ENCODE data around the gene C1orf174.

The C1orf174 gene

GRCh38 chr1:3908886-3909517, 8.9 kb upstream of the C1orf174 start:
- DNase-seq: no peak

DNA sequence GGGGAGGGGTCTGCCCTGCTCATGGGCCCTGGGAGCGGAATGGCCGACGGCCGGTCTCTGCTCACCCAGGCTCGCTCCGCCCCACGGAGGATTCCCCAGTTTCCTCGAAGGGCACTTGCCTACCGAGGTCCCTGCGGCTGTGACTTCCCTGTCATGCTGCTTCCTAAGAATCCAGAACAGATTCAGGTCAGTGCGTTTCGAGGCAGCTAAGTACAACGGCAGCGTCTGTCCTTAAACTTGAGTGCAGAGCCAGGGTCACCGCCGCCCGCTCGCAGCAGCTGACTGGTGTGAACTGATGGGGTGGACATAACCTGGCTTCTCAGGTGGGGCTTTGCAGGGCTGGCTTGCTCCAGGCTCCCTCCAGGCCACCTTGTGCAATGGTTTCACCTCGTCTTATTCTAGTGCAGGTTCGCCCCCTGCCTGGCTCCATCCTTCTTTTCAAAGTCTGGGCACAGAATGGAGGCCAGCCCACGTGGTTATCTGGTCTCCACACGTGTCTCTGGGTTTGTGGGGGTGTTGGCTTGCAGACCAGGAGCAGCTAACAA, 7.6 kb upstream of the C1orf174 start:
- no peak for DNase-seq

GRCh38 chr1:3907031-3907534, 7.0 kb upstream of the C1orf174 start:
- no peak for DNase-seq

DNA sequence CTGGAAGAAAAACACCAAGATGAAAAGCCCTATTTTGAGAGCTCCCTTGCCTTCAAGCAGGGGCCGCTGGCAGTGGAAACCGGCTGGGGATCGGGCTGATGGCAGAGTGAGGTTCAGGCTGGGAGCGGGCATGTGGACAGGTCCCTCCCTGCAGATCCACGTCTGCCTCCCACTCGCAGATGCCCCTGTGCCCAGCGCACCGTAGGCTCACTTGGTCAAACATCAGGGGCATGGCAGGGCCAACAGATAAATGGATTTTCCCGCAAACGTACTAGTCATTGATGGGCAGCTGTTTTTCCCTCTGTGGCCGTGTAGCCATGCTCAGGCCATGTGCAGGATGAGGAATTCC, 6.6 kb upstream of the C1orf174 start:
- no peak for DNase-seq

GRCh38 chr1:3905953-3906671, 6.0 kb upstream of the C1orf174 start:
- no peak for DNase-seq

DNA sequence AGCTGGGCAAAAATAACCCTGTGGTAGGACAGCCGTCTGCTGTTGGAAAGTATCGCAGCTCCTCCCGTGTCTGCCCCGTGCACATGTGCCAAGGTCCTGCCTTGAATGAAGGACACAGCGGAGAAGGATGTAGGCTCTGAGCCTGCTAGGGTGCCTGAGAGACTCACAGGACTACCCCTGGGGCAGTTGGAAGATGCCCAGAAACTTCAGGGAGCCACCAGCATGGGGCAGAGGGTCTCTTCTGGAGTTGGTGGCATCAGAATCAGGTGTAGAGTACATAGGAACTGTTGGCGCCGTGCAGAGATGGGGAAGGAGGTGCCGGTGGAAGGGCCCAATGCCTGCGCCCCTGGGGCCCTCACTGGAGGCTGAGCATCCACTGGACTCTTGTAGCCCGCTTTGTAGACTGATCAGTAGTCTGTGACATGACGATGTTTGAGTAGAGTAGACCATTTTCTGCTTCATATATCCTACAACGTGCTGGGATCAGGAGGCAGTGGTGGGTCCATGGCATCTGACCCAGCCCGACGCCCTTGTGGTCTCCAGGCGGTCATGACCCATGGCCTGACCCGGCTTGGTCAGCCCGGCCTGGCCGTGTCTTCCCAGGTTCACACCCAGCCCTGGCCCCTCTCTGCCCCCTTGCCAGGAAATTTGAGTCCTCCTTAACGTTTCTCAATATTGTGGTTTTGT, 5.3 kb upstream of the C1orf174 start:
- no peak for DNase-seq

- no peak for DNase-seq
Observed at GRCh38 chr1:3904843-3905185, 4.7 kb upstream of the C1orf174 start.

GRCh38 chr1:3904006-3904842, 4.2 kb upstream of the C1orf174 start:
- DNase-seq: no peak

DNA sequence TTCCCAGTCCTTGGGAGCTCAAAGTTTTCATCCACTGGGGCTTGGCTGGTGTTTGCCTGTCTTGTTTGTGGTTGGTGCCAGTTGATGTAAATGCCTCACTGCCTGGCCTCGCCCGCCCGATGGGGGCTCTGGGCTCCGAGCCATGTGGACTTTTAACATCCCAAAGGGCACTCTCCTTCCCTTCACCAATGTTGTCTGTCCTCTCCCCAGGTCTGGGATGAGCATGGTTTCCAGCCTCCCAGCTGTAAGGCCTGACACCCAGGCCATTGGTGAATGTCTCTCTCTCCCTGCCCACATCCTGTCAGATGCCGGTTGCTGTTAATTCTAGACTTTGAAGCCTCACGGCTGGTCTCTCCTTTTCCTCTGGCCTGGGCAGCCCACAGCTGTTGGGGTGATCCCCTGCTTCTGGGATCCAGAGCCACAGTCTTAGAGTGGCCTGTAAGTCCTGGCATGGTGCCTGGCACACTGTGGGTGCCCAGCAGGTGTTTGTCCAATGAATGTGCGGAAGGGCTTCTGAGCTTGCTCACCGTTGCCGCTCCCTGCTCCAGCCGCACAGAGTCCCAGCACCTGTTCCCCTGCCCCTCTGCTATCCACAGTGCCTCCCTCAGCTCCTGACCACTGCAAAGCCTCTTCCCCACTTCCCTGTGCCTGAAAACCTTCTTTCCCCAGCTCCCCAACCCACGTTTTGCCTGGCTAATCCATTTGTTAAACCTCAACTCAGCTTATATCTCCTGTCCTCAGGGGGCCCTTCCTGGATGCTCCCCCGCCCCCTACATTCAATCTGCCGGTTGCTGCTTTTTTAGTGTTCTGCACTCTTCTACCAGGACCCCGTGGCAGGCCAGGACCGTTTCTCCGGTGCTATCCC, 3.3 kb upstream of the C1orf174 start:
- no peak for DNase-seq

DNA sequence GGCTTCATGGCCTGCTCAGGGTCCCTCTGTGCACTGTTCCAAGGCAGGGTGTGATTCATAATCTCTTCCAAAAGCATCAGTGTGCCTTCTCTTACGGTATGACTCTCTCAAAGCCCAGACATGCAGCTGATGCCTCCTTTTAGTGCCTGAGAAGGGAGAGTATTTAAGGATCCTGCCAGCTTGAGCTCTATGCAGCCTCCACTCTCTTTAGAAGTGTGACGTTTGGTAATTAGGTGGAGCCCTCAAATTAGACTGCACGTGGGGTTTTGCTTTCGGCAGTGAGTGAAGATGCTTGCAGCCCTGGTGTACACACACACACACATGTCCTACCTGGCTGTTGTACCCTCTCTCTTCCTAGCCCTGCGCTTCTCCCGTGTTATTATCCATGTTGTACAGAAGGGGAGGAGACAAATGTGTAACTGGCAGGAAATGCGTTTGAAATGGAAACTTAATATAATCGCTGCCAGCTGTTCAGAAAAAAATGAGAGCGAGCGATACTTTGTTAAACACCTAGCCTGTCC, 2.6 kb upstream of the C1orf174 start:
- DNase-seq: no peak

- DNase-seq: peak; percentile 24
Observed at GRCh38 chr1:3902111-3902511, 2.0 kb upstream of the C1orf174 start.

DNA sequence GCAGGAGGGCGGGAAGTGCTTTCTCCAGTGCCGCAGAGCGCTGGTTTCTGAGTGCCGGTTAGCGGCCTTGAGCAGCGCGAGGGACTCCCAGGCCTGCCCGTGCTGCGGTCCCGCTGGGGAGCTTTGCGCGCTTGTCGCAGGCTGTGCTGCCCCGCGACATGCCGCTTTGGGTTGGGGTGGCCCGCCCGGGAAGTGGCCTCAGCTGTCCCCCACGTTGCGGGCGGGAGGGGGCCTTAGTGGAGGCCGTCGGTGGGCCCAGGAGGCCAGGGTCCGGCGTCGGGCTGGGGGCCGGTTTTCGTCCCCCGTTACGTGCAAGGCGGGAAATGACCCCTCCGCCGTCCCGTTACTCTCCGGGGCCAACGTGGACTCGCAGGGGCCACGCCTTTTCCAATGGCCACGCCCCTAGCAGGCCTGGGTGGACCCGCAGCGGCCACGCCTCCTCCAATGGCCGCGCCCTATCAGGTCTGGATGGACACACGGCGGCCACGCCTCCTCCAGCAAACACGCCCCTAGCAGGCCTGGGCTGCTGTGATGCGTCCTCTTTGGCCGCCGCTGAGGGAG, 977 bp upstream of the C1orf174 start:
- DNase-seq: peak; percentile 56

- DNase-seq: no peak
Observed at GRCh38 chr1:3899754-3900149, 320 bp downstream of the C1orf174 start.

- no peak for DNase-seq
Observed at GRCh38 chr1:3898994-3899753, 898 bp downstream of the C1orf174 start.

- no peak for DNase-seq
Observed at GRCh38 chr1:3898475-3898735, 1.7 kb downstream of the C1orf174 start.

GRCh38 chr1:3896396-3897000, 3.6 kb downstream of the C1orf174 start:
- DNase-seq: no peak

DNA sequence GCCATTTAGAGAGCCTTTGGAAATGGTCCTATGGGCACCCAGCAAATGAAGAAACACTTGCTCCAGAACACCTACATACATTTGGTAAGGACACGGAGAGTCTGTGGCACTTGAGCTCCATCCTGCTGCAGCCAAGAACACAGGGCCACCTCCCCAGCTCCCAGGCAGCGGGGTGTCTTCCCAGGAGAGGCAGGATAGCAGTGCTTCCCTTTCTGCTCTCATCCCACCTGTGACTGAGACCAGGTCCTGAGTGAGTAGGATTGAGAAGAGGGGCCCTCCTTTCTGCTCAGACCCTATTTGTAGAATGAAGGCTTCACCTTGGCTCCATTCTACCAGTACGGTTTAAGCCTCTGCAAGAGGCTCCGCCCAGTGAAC, 4.1 kb downstream of the C1orf174 start:
- DNase-seq: no peak

DNA sequence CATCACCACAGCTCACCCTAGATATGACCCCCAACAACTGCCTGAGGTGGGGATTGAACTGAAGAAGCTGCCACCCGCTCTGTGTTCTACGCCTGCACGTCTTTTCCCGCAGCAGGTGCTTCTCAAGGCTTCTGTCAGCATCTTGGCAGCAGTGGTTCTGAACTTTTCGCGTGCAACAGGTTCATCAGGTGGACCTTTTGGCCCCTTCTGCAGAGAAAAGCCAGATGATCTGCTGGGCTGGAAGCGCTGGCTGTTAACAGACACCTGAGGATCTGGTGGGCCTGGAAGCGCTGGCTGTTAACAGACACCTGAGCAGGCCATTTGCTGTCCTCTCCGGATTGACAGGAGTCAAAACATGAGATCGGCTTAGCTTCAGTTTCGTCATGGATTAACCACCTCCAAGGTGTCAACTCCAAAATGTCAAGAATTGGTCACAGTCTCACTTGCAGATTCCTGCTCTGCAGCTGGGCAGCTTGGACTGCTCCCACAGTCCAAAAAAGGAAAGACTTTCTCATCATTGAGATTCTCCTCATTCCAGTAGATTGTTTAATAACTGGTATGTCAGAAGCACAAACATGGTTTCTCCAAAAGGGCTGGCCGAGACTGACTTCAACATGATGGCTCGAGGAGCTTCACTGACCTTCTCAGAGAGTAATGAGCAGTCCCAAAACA, 4.7 kb downstream of the C1orf174 start:
- DNase-seq: no peak

DNA sequence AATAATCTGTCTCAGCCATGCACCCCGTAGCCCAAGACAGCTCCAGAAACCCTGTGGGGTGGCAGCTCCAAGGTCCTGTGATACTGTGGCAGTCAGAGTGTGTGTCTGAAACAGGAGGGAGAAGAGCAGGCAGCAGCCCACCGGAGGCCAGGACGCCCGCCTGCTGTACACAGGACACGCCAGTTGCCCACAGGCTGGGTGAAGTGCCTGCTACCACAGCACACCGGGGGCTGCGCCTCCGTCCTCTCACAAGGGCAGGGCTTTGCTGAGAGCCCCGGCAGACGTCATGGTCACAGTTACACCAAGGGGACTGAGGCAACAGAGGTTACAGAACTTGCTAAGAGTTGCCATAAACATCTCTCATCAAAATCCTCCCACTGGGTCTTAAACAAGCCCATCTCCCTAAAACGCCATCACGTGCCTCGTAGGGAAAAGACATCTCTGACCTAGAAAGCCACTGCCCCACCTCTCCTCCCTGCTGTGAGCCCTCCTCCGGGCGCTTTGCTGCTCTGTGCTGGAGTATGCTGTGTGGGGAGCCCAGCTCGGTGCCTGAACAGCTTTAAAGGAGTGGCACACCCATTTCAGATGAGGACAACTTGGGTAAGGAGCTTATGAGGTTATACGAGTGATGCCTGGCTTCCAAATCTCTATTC, 5.3 kb downstream of the C1orf174 start:
- DNase-seq: no peak
